AG04450 (cell line): Measurements from ENCODE around the gene SYCN. TPM values are rescaled to one million over a fixed set of nuclear protein-coding genes. Genes with fewer than 3 reads are reported as not detected.

Experiments used
- CTCF ChIA-PET: fragments of 300-600, 350-600 bp; formaldehyde crosslinking; extraction: SDS; loops from one replicate; lab custom pipeline; 2022; ENCODE audit warnings: antibody characterized with exemption, inconsistent platforms; lab: Charles Lee
- POLR2A ChIA-PET: fragments of 350-600 bp; formaldehyde crosslinking; extraction: SDS; loops from one replicate; lab custom pipeline; 2021; ENCODE audit warnings: antibody characterized with exemption, inconsistent platforms; lab: Yijun Ruan, JAX
- DNase-seq: peaks from one replicate; pipeline ENCODE4 v3.0.0-alpha.2; 2011; ENCODE audit warnings: low read depth, low spot score
- H3K27ac ChIP-seq: one replicate; pipeline ENCODE4 v1.5.1; 2012; ENCODE audit warnings: low read depth, low read length, control low read depth
- H3K27me3 ChIP-seq: one replicate; pipeline ENCODE4 v1.6.0; 2012; ENCODE audit warnings: low read length; ENCODE audit not compliant: control insufficient read depth, insufficient read depth
- H3K4me3 ChIP-seq: 2 replicates; pipeline ENCODE4 v1.5.1; 2011; ENCODE audit warnings: mild to moderate bottlenecking, low read depth, low read length, control low read depth
- H3K9me3 ChIP-seq: 2 replicates; pipeline ENCODE4 v1.5.1; 2012; ENCODE audit warnings: low read length; ENCODE audit not compliant: control insufficient read depth, insufficient read depth
- CTCF ChIP-seq: IDR thresholded peaks from 2 replicates; pipeline ENCODE4 v1.5.1; 2011; ENCODE audit warnings: low read depth, low read length, control low read depth, inconsistent platforms
- polyA plus RNA-seq: library from polyadenylated mRNA; depleted of rRNA; stranded (reverse); fragments of >200 nt; gene quantifications from 2 replicates; pipeline ENCODE4 v1.2.3, GENCODE V29; 2011

SYCN gene
- polyA plus RNA-seq, 1 experiment = not detected

- H3K4me3 ChIP-seq = no peak overlapping the region
- no peaks in the 10 kb centered on the region for H3K27me3 ChIP-seq
- H3K9me3 ChIP-seq = no peaks in the 10 kb centered on the region; the same call in 1 of the 2 replicates
- no peak overlapping the region for H3K27ac ChIP-seq
- ChIA-PET POLR2A (no interaction called here), CTCF (interaction anchor here (1.6 kb wide), 1 partner anchor 46 kb away, joined by 4 read pairs; no protein-coding TSS in a partner anchor)
- TF ChIP-seq CTCF = no peak
- DNase-seq = no peak
Measured at GRCh38 chr19:39168258-39169142, 35.6 kb downstream of the SYCN start.

GRCh38 chr19:39167461-39168257 lies 36.4 kb downstream of the SYCN start:
- Histone ChIP-seq H3K4me3 (no peak overlapping the region), H3K27ac (no peak overlapping the region), H3K27me3 (no peaks in the 10 kb centered on the region), H3K9me3 (no peaks in the 10 kb centered on the region; the same call in 1 of the 2 replicates)
- ChIA-PET POLR2A (no interaction called here), CTCF (interaction anchor here (1.6 kb wide), 1 partner anchor 45 kb away, joined by 4 read pairs; no protein-coding TSS in a partner anchor)
- no peak for TF ChIP-seq CTCF
- DNase-seq = no peak

GRCh38 chr19:39166571-39167391 lies 37.3 kb downstream of the SYCN start:
- DNase-seq = no peak
- no peak overlapping the region for H3K27ac ChIP-seq
- no peak for TF ChIP-seq CTCF
- no peaks in the 10 kb centered on the region; the same call in 1 of the 2 replicates for H3K9me3 ChIP-seq
- no peaks in the 10 kb centered on the region for H3K27me3 ChIP-seq
- POLR2A ChIA-PET = interaction anchor here (0.9 kb wide), 1 partner anchor 20 kb away, joined by 3 read pairs; no protein-coding TSS in a partner anchor
- CTCF ChIA-PET = interaction anchor here (1.6 kb wide), 1 partner anchor 45 kb away, joined by 4 read pairs; no protein-coding TSS in a partner anchor
- no peak overlapping the region for H3K4me3 ChIP-seq

GRCh38 chr19:39165857-39166256 lies 38.2 kb downstream of the SYCN start:
- ChIA-PET POLR2A (no interaction called here), CTCF (no interaction called here)
- no peak for TF ChIP-seq CTCF
- no peak overlapping the region for H3K4me3 ChIP-seq
- H3K27me3 ChIP-seq = no peaks in the 10 kb centered on the region
- no peak overlapping the region for H3K27ac ChIP-seq
- no peaks in the 10 kb centered on the region; the same call in 1 of the 2 replicates for H3K9me3 ChIP-seq
- DNase-seq = no peak
